Endothelial cell (in vitro differentiated cells): ENCODE results near the gene ZCCHC24. TPM values are rescaled to one million over a fixed set of nuclear protein-coding genes. Genes with fewer than 3 reads are reported as not detected.
A peak's percentile ranks its signal among the peaks of the same experiment; 100 is the strongest.

Experiments used
- DNase-seq: peaks from one replicate; pipeline ENCODE4 v3.0.0; 2021; ENCODE audit warnings: low spot score
- H3K27ac Mint-ChIP-seq: one replicate; pipeline ENCODE4 v1.8.0; 2021; ENCODE audit warnings: mixed read lengths, inconsistent platforms; ENCODE audit not compliant: unreplicated experiment
- H3K27me3 Mint-ChIP-seq: one replicate; pipeline ENCODE4 v1.8.0; 2021; ENCODE audit warnings: mild to moderate bottlenecking, moderate library complexity, mixed read lengths, inconsistent platforms; ENCODE audit not compliant: unreplicated experiment
- H3K36me3 Mint-ChIP-seq: one replicate; pipeline ENCODE4 v1.8.0; 2021; ENCODE audit warnings: mild to moderate bottlenecking, low read depth, mixed read lengths, inconsistent platforms; ENCODE audit not compliant: unreplicated experiment
- H3K4me1 Mint-ChIP-seq: one replicate; pipeline ENCODE4 v1.8.0; 2021; ENCODE audit warnings: mild to moderate bottlenecking, mixed read lengths, inconsistent platforms; ENCODE audit not compliant: unreplicated experiment
- H3K4me3 Mint-ChIP-seq: one replicate; pipeline ENCODE4 v1.8.0; 2021; ENCODE audit warnings: mild to moderate bottlenecking, mixed read lengths, inconsistent platforms; ENCODE audit not compliant: unreplicated experiment
- H3K9me3 Mint-ChIP-seq: one replicate; pipeline ENCODE4 v1.8.0; 2021; ENCODE audit warnings: mixed read lengths, inconsistent platforms; ENCODE audit not compliant: unreplicated experiment
- total RNA-seq: library from RNA; stranded (reverse); fragmentation: NEBNext Ultra II Directional; extraction: Animal tissue kit (Norgen Biotek cat#: 25700); gene quantifications from one replicate; pipeline ENCODE4 v1.2.1, GENCODE V29; 2021; ENCODE audit not compliant: unreplicated experiment
- TF ChIP-seq, protein P1 (sequence below): fragments of 200-600 bp; sonication (generic); IDR thresholded peaks from one replicate; pipeline ENCODE4 v1.5.0; 2021; ENCODE audit warnings: antibody characterized with exemption; ENCODE audit not compliant: unreplicated experiment

The ZCCHC24 gene
- total RNA-seq, 1 donor from 2014 or later, result 60.0 TPM

GRCh38 chr10:79347894-79348639 lies 97.4 kb downstream of the ZCCHC24 start:
- H3K4me1 Mint-ChIP-seq, result no peaks in the 10 kb centered on the region
- TF ChIP-seq, protein P1, sequence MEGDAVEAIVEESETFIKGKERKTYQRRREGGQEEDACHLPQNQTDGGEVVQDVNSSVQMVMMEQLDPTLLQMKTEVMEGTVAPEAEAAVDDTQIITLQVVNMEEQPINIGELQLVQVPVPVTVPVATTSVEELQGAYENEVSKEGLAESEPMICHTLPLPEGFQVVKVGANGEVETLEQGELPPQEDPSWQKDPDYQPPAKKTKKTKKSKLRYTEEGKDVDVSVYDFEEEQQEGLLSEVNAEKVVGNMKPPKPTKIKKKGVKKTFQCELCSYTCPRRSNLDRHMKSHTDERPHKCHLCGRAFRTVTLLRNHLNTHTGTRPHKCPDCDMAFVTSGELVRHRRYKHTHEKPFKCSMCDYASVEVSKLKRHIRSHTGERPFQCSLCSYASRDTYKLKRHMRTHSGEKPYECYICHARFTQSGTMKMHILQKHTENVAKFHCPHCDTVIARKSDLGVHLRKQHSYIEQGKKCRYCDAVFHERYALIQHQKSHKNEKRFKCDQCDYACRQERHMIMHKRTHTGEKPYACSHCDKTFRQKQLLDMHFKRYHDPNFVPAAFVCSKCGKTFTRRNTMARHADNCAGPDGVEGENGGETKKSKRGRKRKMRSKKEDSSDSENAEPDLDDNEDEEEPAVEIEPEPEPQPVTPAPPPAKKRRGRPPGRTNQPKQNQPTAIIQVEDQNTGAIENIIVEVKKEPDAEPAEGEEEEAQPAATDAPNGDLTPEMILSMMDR, result no peak
- DNase-seq, result no peak

GRCh38 chr10:79347226-79347893 lies 98.1 kb downstream of the ZCCHC24 start, which contains the start of gene PPIF:
Gene PPIF (plus strand): TSS chr10:79347469. CDS start chr10:79347549, 80 bp downstream.
- peak; percentile 98 for DNase-seq
- TF ChIP-seq, protein P1, result peak; percentile 94
- Mint-ChIP-seq H3K4me1 (no peaks in the 10 kb centered on the region), H3K9me3 (no peaks in the 10 kb centered on the region), H3K27ac (no peak within 1 kb of the TSS), H3K4me3 (peak within 1 kb of the TSS; percentile 62), H3K27me3 (peaks cover 10% of the 10 kb centered on the region), H3K36me3 (peaks cover 9% of the 10 kb centered on the region)

More at GRCh38 chr10:79347894-79348639, 97.4 kb downstream of the ZCCHC24 start:
- H3K27ac Mint-ChIP-seq, result no peak overlapping the region
- peaks cover 12% of the 10 kb centered on the region for H3K36me3 Mint-ChIP-seq
- peaks cover 6% of the 10 kb centered on the region for H3K27me3 Mint-ChIP-seq
- no peaks in the 10 kb centered on the region for H3K9me3 Mint-ChIP-seq
- peak overlapping the region; percentile 62 for H3K4me3 Mint-ChIP-seq

DNA sequence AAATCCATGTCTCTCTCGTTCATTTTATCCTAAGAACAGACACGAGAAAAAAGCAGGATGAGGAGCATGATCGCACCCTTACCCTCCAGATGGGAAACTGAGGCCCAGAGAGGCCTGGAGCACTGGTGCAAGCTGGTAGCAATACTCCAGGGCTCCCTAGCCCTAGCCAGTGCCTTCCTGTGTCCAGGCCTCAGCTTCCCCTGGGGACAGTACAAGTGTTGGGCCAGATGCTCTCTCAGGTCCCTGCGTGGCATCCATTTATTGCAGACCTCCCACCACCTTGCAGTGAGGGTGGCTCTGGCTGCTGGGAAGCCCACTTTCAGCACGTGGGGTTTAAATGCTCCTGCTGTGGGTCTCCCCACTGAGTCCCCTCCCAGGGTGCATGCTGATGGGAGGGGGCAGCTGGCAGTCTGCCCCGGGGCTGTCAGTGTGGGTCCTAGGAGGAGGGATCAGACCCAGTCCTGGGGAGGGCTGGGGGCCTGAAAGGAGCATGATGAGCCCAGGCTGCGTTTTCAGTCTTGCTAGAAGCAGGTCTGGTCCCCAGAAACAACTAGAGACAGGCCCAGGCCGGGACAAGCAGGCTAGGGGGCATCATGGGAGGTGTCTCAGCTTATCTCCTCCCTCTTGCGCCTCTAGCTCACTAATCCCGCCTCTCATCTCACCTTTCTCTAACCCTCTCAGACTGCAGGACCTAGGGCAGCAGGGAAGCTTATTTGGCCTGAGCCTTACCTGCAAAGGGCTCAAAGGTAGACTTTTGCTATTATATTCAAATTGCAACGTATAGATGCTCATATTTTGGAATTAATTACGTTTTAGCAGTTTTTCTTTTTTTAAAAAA lies 98.8 kb downstream of the ZCCHC24 start:
- DNase-seq, result no peak
- Mint-ChIP-seq H3K36me3 (peaks cover 9% of the 10 kb centered on the region), H3K27ac (no peak overlapping the region), H3K4me3 (no peak overlapping the region), H3K27me3 (peaks cover 12% of the 10 kb centered on the region), H3K9me3 (no peaks in the 10 kb centered on the region), H3K4me1 (no peaks in the 10 kb centered on the region)
- TF ChIP-seq, protein P1, result no peak

GRCh38 chr10:79346012-79346340 lies 99.4 kb downstream of the ZCCHC24 start:
- no peak for DNase-seq
- peaks cover 12% of the 10 kb centered on the region for H3K27me3 Mint-ChIP-seq
- H3K27ac Mint-ChIP-seq, result no peak overlapping the region
- no peaks in the 10 kb centered on the region for H3K9me3 Mint-ChIP-seq
- peaks cover 6% of the 10 kb centered on the region for H3K36me3 Mint-ChIP-seq
- H3K4me3 Mint-ChIP-seq, result no peak overlapping the region
- TF ChIP-seq, protein P1, result no peak
- H3K4me1 Mint-ChIP-seq, result no peaks in the 10 kb centered on the region
